Activated T-cell treated with anti-CD3 and anti-CD28 coated beads, Interleukin-2, amount 50 U/mL, for 72 hours (primary cell): Measurements from ENCODE around the gene NIP7. TPM values are rescaled to one million over a fixed set of nuclear protein-coding genes. Genes with fewer than 3 reads are reported as not detected.
A peak's percentile ranks its signal among the peaks of the same experiment; 100 is the strongest.

Source experiments
- ATAC-seq, 2 donors: fragments of 150-1000 bp; cut with Tn5 transposase; replicated peaks in 1 of 2; 2 replicates each; pipeline ENCODE4 v1.10.0; 2021; ENCODE audit warnings: moderate library complexity in 2 of 2, mild to moderate bottlenecking in 1 of 2
- DNase-seq, 2 donors: peaks; one replicate each; pipeline ENCODE4 v3.0.0; 2021 to 2022; ENCODE audit warnings: mixed read lengths in 1 of 2
- H3K27ac Mint-ChIP-seq: one replicate; pipeline ENCODE4 v1.8.0; 2022; ENCODE audit warnings: mild to moderate bottlenecking, moderate library complexity, mixed read lengths
- H3K27me3 Mint-ChIP-seq: one replicate; pipeline ENCODE4 v1.8.0; 2022; ENCODE audit warnings: low read depth, mixed read lengths
- H3K36me3 Mint-ChIP-seq, 2 donors: one replicate each; pipeline ENCODE4 v1.8.0; 2022; ENCODE audit warnings: mixed read lengths in 2 of 2, mild to moderate bottlenecking in 1 of 2; ENCODE audit not compliant: insufficient read depth in 2 of 2
- H3K4me1 Mint-ChIP-seq: one replicate; pipeline ENCODE4 v1.8.0; 2022; ENCODE audit warnings: low read depth, mixed read lengths
- H3K4me3 Mint-ChIP-seq, 2 donors: one replicate each; pipeline ENCODE4 v1.8.0; 2022; ENCODE audit warnings: mild to moderate bottlenecking in 2 of 2, mixed read lengths in 2 of 2, moderate library complexity in 2 of 2
- H3K9me3 Mint-ChIP-seq, 2 donors: one replicate each; pipeline ENCODE4 v1.8.0; 2022; ENCODE audit warnings: mixed read lengths in 2 of 2
- total RNA-seq, 2 donors: library from RNA; stranded (reverse); gene quantifications; one replicate each; pipeline ENCODE4 v1.2.3, GENCODE V29; 2022

NIP7 gene
- total RNA-seq, 2 donors from 2014 or later = 30.8 to 32.2 TPM

- H3K9me3 Mint-ChIP-seq = no peaks in the 10 kb centered on the region
- H3K36me3 Mint-ChIP-seq = peaks cover 5 to 19% of the 10 kb centered on the region in 2 donors
- ATAC-seq (no peak), DNase-seq (no peak)
- peaks cover 33% of the 10 kb centered on the region for H3K4me1 Mint-ChIP-seq
- no peaks in the 10 kb centered on the region for H3K27me3 Mint-ChIP-seq
- no peak overlapping the region for H3K4me3 Mint-ChIP-seq
- no peak overlapping the region for H3K27ac Mint-ChIP-seq
Observed at GRCh38 chr16:69321080-69321479, 18.5 kb upstream of the NIP7 start.

GRCh38 chr16:69322343-69322742, 17.2 kb upstream of the NIP7 start:
- Mint-ChIP-seq H3K9me3 (no peaks in the 10 kb centered on the region), H3K27me3 (no peaks in the 10 kb centered on the region), H3K4me1 (peaks cover 45% of the 10 kb centered on the region), H3K4me3 (no peak overlapping the region), H3K27ac (no peak overlapping the region), H3K36me3 (peaks cover 8 to 22% of the 10 kb centered on the region in 2 donors)
- ATAC-seq (no peak), DNase-seq (no peak)

- H3K27ac Mint-ChIP-seq = no peak overlapping the region
- H3K36me3 Mint-ChIP-seq = peaks cover 9 to 21% of the 10 kb centered on the region in 2 donors
- H3K9me3 Mint-ChIP-seq = no peaks in the 10 kb centered on the region
- ATAC-seq = no peak
- H3K4me1 Mint-ChIP-seq = peaks cover 54% of the 10 kb centered on the region
- no peak for DNase-seq
- H3K27me3 Mint-ChIP-seq = no peaks in the 10 kb centered on the region
- no peak overlapping the region for H3K4me3 Mint-ChIP-seq
Observed at GRCh38 chr16:69323415-69323814, 16.2 kb upstream of the NIP7 start.

- Mint-ChIP-seq H3K36me3 (peaks cover 11 to 23% of the 10 kb centered on the region in 2 donors), H3K9me3 (no peaks in the 10 kb centered on the region), H3K4me3 (peak overlapping the region in 1 of 2 donors; percentile 5), H3K27me3 (no peaks in the 10 kb centered on the region), H3K4me1 (peaks cover 61% of the 10 kb centered on the region), H3K27ac (peak overlapping the region; percentile 35)
- ATAC-seq = no peak
- DNase-seq = no peak
Observed at GRCh38 chr16:69324013-69324531, 15.5 kb upstream of the NIP7 start.

GRCh38 chr16:69324585-69325253, 14.9 kb upstream of the NIP7 start:
- H3K27me3 Mint-ChIP-seq = no peaks in the 10 kb centered on the region
- H3K9me3 Mint-ChIP-seq = no peaks in the 10 kb centered on the region
- peak overlapping the region in 1 of 2 donors; percentile 5 for H3K4me3 Mint-ChIP-seq
- peaks cover 8 to 19% of the 10 kb centered on the region in 2 donors for H3K36me3 Mint-ChIP-seq
- H3K27ac Mint-ChIP-seq = peak overlapping the region; percentile 35
- peaks cover 66% of the 10 kb centered on the region for H3K4me1 Mint-ChIP-seq
- no peak for DNase-seq
- no peak for ATAC-seq

- no peaks in the 10 kb centered on the region for H3K9me3 Mint-ChIP-seq
- ATAC-seq (no peak), DNase-seq (no peak)
- H3K27me3 Mint-ChIP-seq = no peaks in the 10 kb centered on the region
- H3K4me1 Mint-ChIP-seq = peaks cover 66% of the 10 kb centered on the region
- H3K36me3 Mint-ChIP-seq = peaks cover 8 to 19% of the 10 kb centered on the region in 2 donors
- peak overlapping the region; percentile 15 to 66 for H3K4me3 Mint-ChIP-seq
- H3K27ac Mint-ChIP-seq = peak overlapping the region; percentile 60
Observed at GRCh38 chr16:69325784-69326171, 13.8 kb upstream of the NIP7 start.

GRCh38 chr16:69326172-69326873, 13.2 kb upstream of the NIP7 start:
- no peaks in the 10 kb centered on the region for H3K9me3 Mint-ChIP-seq
- no peaks in the 10 kb centered on the region for H3K27me3 Mint-ChIP-seq
- H3K4me3 Mint-ChIP-seq = peak overlapping the region; percentile 65 to 66
- peak overlapping the region; percentile 56 for H3K27ac Mint-ChIP-seq
- H3K36me3 Mint-ChIP-seq = peaks cover 8 to 19% of the 10 kb centered on the region in 2 donors
- DNase-seq (no peak), ATAC-seq (no peak)
- peaks cover 70% of the 10 kb centered on the region for H3K4me1 Mint-ChIP-seq

GRCh38 chr16:69327585-69328310, 11.8 kb upstream of the NIP7 start:
- Mint-ChIP-seq H3K27ac (peak overlapping the region; percentile 77), H3K4me3 (peak overlapping the region; percentile 81 to 89), H3K36me3 (peaks cover 6 to 16% of the 10 kb centered on the region in 2 donors), H3K9me3 (no peaks in the 10 kb centered on the region), H3K27me3 (no peaks in the 10 kb centered on the region), H3K4me1 (peaks cover 70% of the 10 kb centered on the region)
- no peak for DNase-seq
- ATAC-seq = no peak

- no peaks in the 10 kb centered on the region for H3K9me3 Mint-ChIP-seq
- no peak for ATAC-seq
- peak overlapping the region; percentile 45 for H3K27ac Mint-ChIP-seq
- H3K4me3 Mint-ChIP-seq = peak overlapping the region; percentile 81 to 89
- no peaks in the 10 kb centered on the region for H3K27me3 Mint-ChIP-seq
- peaks cover 6 to 17% of the 10 kb centered on the region in 2 donors for H3K36me3 Mint-ChIP-seq
- peak in 1 of 2 donors; percentile 23 for DNase-seq
- H3K4me1 Mint-ChIP-seq = peaks cover 73% of the 10 kb centered on the region
Observed at GRCh38 chr16:69328854-69329316, 10.7 kb upstream of the NIP7 start.

- Mint-ChIP-seq H3K36me3 (peaks cover 6 to 20% of the 10 kb centered on the region in 2 donors), H3K9me3 (no peaks in the 10 kb centered on the region), H3K4me3 (peak overlapping the region; percentile 81 to 89), H3K27me3 (no peaks in the 10 kb centered on the region), H3K27ac (peak overlapping the region; percentile 45), H3K4me1 (peaks cover 72% of the 10 kb centered on the region)
- peak in 1 of 2 donors; percentile 59 for DNase-seq
- peak; percentile 52 to 56 for ATAC-seq
Observed at GRCh38 chr16:69329369-69330285, 9.9 kb upstream of the NIP7 start.

GRCh38 chr16:69330286-69331109, 9.1 kb upstream of the NIP7 start, which contains the start of gene PDF:
TSS of gene PDF (minus strand) at chr16:69330588. CDS start at chr16:69330570, 18 bp downstream.
- Mint-ChIP-seq H3K4me3 (peak within 1 kb of the TSS; percentile 89 to 90), H3K27me3 (no peaks in the 10 kb centered on the region), H3K27ac (peak within 1 kb of the TSS; percentile 84), H3K9me3 (no peaks in the 10 kb centered on the region), H3K4me1 (peaks cover 64% of the 10 kb centered on the region), H3K36me3 (peaks cover 10 to 23% of the 10 kb centered on the region in 2 donors)
- peak; percentile 89 to 91 for DNase-seq
- ATAC-seq = peak; percentile 96 to 97
